HUDEP-2 (cell line): ENCODE measurements around the gene FAM168A.
A peak's percentile ranks its signal among the peaks of the same experiment; 100 is the strongest.

ENCODE experiments used
- DNase-seq, 76 experiments: peaks; one replicate each; lab custom pipeline; 2025; ENCODE audit not compliant: unreplicated experiment in 76 of 76; lab: John Stamatoyannopoulos, UW

The FAM168A gene, protein sequence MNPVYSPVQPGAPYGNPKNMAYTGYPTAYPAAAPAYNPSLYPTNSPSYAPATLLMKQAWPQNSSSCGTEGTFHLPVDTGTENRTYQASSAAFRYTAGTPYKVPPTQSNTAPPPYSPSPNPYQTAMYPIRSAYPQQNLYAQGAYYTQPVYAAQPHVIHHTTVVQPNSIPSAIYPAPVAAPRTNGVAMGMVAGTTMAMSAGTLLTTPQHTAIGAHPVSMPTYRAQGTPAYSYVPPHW

GRCh38 chr11:73597956-73598718 lies at the start of gene FAM168A:
Gene FAM168A (minus strand): TSS chr11:73598112. CDS start chr11:73468474, 129,638 bp downstream.
- peak in 75 of 76 experiments; percentile 37 to 94 (median 87) for DNase-seq

DNA sequence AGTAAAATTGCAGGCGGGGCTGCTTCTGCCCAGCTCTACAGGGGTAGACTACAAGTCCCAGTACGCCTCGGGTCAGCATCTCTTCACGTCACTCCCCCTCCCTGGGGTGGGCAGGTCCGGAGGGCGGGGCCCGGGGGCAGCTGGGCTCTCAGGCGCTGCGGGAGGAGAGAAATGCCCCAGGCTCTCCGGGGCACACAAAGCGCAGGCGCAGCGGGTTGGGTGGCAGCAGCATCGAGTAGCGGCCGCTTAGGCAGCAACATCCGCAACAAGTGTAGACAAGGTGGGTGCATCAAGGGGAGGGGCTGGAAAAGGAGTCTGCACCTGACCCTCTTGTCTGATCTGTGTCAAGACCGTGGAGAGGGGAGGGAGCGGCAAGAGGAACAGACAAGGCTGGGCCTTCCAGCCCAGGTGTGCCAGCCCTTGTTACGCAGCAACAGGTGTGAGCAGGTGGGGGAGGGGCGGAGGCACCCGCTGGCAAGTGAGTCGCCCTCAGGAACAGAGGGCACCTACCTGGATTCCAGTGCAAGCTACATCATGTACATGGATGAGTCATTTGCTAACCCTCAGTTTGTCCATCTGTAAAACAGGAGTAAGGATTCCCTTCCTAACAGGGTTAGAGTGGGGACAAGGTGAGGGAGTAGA lies 49.7 kb upstream of the FAM168A start:
- DNase-seq = peak in 70 of 76 experiments; percentile 6 to 80 (median 56)

- no peak for DNase-seq
Observed at GRCh38 chr11:73645972-73646631, 48.2 kb upstream of the FAM168A start, which contains the start of gene PLEKHB1. Gene PLEKHB1 (plus strand): TSS chr11:73646581. CDS start chr11:73646609, 28 bp downstream.

GRCh38 chr11:73645121-73645969 lies 47.4 kb upstream of the FAM168A start:
- no peak for DNase-seq

GRCh38 chr11:73641668-73642067 lies 43.8 kb upstream of the FAM168A start:
- DNase-seq = no peak

- no peak for DNase-seq
Observed at GRCh38 chr11:73640592-73640991, 42.7 kb upstream of the FAM168A start.

DNA sequence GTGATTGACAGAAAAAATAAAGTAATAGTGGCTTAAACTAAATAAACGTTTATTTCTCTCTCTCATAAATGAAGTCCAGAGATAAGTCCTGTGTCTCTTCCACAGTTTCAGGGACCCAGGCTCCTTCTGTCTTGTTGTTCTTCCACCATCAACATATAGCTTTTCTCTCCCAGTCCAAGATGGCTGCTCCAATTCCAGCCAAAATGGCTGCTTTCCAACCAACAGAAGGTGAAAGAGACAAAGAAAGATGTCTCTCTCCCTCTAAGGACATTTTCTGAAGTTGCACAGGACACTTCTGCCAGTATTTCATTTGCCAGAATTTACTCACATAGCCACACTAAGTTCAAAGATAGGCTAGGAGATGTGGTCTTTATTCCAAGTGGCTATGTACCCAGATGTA lies 39.1 kb upstream of the FAM168A start:
- no peak for DNase-seq

DNA sequence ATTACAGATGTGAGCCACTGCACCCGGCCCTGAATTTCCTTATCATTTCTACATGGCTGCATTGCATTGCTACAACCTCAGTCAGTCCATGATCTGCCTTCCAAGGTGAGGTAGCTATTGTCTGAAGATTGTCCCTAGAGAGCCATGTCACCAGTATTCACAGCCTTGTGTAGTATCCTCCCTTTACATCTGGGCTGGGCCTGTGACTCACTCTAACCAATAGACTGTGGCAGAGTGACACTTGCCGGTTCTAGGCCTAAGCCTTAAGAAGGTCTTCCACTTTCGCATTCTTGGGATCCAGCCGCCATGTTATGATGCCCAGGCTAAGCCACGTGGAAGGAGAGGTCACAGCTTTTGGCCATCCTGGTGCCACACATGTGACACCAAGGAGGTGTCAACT lies 38.3 kb upstream of the FAM168A start:
- DNase-seq = no peak

DNA sequence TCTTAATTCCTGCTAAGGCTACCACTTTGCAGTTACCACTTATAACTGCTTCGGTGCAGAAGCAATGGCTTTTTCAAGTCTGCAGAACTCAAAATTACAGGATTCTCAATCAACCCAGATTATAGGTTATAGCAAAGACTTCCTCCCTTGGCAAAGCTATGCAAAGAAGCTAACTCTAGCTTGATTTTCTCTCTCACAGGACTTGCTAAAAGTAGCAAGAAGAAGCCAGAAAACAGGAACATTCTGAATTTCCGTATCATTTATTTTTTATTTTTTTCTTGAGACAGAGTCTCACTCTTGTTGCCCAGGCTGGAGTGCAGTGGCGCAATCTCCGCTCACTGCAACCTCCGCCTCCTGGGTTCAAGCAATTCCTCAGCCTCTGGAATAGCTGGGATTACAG lies 37.8 kb upstream of the FAM168A start:
- no peak for DNase-seq

GRCh38 chr11:73633999-73634398 lies 36.1 kb upstream of the FAM168A start:
- DNase-seq = no peak

GRCh38 chr11:73632996-73633395 lies 35.1 kb upstream of the FAM168A start:
- DNase-seq = no peak

GRCh38 chr11:73629907-73630306 lies 32.0 kb upstream of the FAM168A start:
- no peak for DNase-seq

DNA sequence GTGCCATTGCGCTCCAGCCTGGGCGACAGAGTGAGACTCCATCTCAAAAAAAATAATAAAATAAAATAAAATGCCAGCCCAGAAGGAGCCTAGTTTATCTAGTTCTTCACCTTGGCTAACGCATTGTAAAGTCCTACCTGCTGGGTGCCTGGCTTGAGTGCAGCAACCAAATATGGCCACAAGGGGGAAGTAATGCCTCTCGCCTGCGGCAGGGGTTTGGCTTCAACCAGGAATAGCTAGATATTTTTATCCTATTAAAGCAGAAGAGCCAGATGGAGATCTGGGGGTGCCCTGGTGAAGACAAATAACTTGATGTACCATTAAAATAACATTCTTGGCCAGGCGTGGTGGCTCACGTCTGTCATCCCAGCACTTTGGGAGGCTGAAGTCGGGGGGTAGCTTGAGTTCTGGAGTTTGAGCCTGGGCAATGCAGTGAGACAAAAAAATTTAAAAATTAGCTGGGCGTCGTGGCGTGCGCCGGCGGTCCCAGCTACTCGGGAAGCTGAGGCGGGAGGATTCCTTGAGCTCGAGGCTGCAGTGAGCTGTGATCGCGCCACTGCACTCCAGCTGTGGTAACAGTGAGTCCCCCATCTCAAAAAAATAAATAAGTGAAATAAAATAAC lies 27.9 kb upstream of the FAM168A start:
- DNase-seq = peak in 59 of 76 experiments; percentile 3 to 73 (median 36)

GRCh38 chr11:73623686-73624085 lies 25.8 kb upstream of the FAM168A start:
- no peak for DNase-seq

DNA sequence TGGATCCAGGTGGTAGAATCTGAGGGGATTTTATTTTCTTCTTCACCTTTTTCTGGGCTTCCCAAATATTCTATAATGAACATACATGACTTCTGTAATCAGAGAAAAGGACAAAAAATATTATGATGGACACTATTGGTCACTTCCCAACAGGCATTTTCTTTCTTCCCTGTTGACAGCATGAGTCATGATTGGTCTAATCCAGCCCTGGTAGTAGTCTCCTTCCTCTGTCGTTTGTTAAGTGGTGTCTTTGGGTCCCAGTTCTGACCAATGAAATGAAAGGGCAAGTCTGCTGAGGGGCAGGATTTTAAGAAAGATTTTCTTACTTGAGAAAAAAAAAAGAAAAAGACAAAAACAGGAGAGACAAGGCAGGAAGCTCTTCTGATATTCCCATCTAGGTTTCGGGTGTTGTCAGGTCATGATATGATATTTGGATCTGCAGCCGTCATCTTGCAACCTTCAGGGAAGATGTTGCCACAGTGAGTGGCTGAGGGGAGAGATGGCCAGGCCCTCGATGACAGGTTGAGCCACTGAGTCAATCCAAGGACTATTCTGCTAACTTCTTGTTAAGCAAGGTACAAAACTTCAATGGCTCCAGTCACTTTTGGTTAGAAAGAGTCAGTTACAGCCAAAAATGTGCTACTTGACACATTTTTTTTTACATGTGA lies 25.1 kb upstream of the FAM168A start:
- DNase-seq = no peak

GRCh38 chr11:73614591-73614990 lies 16.7 kb upstream of the FAM168A start:
- DNase-seq = no peak

GRCh38 chr11:73612601-73613140 lies 14.8 kb upstream of the FAM168A start:
- DNase-seq = no peak

- no peak for DNase-seq
Observed at GRCh38 chr11:73598719-73599379, 937 bp upstream of the FAM168A start.
